Prostate gland (tissue), 2 donors: ENCODE data around the gene NXF1.

Source experiments
- POLR2A ChIP-seq: fragments of 450-650 bp; IDR thresholded peaks from one replicate; pipeline ENCODE4 v1.6.1; 2016; ENCODE audit warnings: antibody characterized with exemption, mild to moderate bottlenecking
- TF ChIP-seq, protein P1 (sequence below), 4 experiments: fragments of 200-600 bp in 2 of 4; fragments of 450-650 bp in 2 of 4; sonication (generic) in 2 of 4; IDR thresholded peaks; 1 replicate in 3 of 4; 2 replicates in 1 of 4; pipeline ENCODE4 v1.5.1; 2016 to 2019; ENCODE audit warnings: antibody characterized with exemption in 4 of 4, mild to moderate bottlenecking in 2 of 4, moderate library complexity in 2 of 4

GRCh38 chr11:62823677-62824076 is 18.4 kb upstream of the NXF1 start:
- TF ChIP-seq, protein P1, sequence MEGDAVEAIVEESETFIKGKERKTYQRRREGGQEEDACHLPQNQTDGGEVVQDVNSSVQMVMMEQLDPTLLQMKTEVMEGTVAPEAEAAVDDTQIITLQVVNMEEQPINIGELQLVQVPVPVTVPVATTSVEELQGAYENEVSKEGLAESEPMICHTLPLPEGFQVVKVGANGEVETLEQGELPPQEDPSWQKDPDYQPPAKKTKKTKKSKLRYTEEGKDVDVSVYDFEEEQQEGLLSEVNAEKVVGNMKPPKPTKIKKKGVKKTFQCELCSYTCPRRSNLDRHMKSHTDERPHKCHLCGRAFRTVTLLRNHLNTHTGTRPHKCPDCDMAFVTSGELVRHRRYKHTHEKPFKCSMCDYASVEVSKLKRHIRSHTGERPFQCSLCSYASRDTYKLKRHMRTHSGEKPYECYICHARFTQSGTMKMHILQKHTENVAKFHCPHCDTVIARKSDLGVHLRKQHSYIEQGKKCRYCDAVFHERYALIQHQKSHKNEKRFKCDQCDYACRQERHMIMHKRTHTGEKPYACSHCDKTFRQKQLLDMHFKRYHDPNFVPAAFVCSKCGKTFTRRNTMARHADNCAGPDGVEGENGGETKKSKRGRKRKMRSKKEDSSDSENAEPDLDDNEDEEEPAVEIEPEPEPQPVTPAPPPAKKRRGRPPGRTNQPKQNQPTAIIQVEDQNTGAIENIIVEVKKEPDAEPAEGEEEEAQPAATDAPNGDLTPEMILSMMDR (IDR thresholded peaks at IDR 0.05), result no peak
- no peak for TF ChIP-seq POLR2A
